Thoracic aorta (tissue), 2 donors: ENCODE results near the gene TBC1D5. TPM values are rescaled to one million over a fixed set of nuclear protein-coding genes. Genes with fewer than 3 reads are reported as not detected.

Source experiments
- ATAC-seq: fragments of 150-250 bp; one replicate; pipeline ENCODE4 v1.8.0; 2017; ENCODE audit warnings: low read depth; ENCODE audit not compliant: insufficient number of reproducible peaks, low FRiP score
- DNase-seq: peaks from one replicate; pipeline ENCODE4 v3.0.0-alpha.2; 2020; ENCODE audit warnings: low spot score
- H3K27ac ChIP-seq, 2 donors: fragments of 200-600 bp; sonication (generic); 1 replicate in 1 of 2; 2 replicates in 1 of 2; pipeline ENCODE4 v1.5.1; 2016; ENCODE audit warnings: mild to moderate bottlenecking in 2 of 2, moderate library complexity in 2 of 2
- H3K27me3 ChIP-seq: fragments of 200-600 bp; sonication (generic); replicated peaks from 2 replicates; pipeline ENCODE4 v1.6.0; 2016; ENCODE audit warnings: mild to moderate bottlenecking; ENCODE audit not compliant: insufficient read depth
- H3K36me3 ChIP-seq: fragments of 200-600 bp; sonication (generic); one replicate; pipeline ENCODE4 v1.5.1; 2016
- H3K4me1 ChIP-seq, 2 donors: fragments of 200-600 bp; sonication (generic); 1 replicate in 1 of 2; 2 replicates in 1 of 2; pipeline versions ENCODE4 v1.5.1 to v1.6.0; 2016; ENCODE audit warnings: low read depth in 2 of 2, mild to moderate bottlenecking in 1 of 2; ENCODE audit not compliant: control insufficient read depth in 1 of 2
- H3K4me3 ChIP-seq: fragments of 200-600 bp; sonication (generic); 2 replicates; pipeline ENCODE4 v1.5.1; 2016; ENCODE audit warnings: mild to moderate bottlenecking
- H3K9me3 ChIP-seq: fragments of 200-600 bp; sonication (generic); 2 replicates; pipeline ENCODE4 v1.5.1; 2016
- total RNA-seq, 2 donors: library from RNA; depleted of rRNA; stranded (reverse); fragments of >200 nt; gene quantifications; one replicate each; pipeline versions ENCODE4 v1.1.0 to v1.2.3, GENCODE V29; 2016
- TF ChIP-seq, protein P1 (sequence below): fragments of 200-600 bp; sonication (generic); IDR thresholded peaks from one replicate; pipeline ENCODE4 v1.5.1; 2019; ENCODE audit warnings: antibody characterized with exemption

The TBC1D5 gene
- total RNA-seq, 2 donors from 2014 or later = 80.6 to 103 TPM

DNA sequence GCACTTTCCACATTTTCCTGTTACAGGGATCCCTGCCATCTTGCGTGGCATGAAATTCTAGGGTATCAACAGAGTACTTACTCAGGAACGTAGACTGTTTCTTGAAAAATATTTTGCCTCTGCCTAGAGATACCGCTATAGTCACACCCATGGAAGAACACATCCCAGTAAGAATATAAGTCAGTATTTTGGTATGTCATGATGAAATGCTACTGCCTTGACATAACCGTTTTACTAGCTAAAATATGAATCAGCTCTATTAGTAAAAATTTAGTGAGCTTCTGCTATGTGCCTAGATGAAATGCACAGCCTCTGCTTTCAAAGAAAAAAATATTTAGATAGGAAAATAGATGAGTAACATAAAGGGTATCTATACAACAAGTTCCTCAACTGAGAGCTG is 276.4 kb downstream of the TBC1D5 start:
- Histone ChIP-seq H3K36me3 (no peaks in the 10 kb centered on the region), H3K4me3 (no peak overlapping the region), H3K27ac (no peak overlapping the region), H3K27me3 (no peaks in the 10 kb centered on the region), H3K9me3 (no peaks in the 10 kb centered on the region), H3K4me1 (peaks cover 22 to 23% of the 10 kb centered on the region in 2 donors)
- DNase-seq (no peak), ATAC-seq (no peak)
- TF ChIP-seq, protein P1, sequence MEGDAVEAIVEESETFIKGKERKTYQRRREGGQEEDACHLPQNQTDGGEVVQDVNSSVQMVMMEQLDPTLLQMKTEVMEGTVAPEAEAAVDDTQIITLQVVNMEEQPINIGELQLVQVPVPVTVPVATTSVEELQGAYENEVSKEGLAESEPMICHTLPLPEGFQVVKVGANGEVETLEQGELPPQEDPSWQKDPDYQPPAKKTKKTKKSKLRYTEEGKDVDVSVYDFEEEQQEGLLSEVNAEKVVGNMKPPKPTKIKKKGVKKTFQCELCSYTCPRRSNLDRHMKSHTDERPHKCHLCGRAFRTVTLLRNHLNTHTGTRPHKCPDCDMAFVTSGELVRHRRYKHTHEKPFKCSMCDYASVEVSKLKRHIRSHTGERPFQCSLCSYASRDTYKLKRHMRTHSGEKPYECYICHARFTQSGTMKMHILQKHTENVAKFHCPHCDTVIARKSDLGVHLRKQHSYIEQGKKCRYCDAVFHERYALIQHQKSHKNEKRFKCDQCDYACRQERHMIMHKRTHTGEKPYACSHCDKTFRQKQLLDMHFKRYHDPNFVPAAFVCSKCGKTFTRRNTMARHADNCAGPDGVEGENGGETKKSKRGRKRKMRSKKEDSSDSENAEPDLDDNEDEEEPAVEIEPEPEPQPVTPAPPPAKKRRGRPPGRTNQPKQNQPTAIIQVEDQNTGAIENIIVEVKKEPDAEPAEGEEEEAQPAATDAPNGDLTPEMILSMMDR = no peak

DNA sequence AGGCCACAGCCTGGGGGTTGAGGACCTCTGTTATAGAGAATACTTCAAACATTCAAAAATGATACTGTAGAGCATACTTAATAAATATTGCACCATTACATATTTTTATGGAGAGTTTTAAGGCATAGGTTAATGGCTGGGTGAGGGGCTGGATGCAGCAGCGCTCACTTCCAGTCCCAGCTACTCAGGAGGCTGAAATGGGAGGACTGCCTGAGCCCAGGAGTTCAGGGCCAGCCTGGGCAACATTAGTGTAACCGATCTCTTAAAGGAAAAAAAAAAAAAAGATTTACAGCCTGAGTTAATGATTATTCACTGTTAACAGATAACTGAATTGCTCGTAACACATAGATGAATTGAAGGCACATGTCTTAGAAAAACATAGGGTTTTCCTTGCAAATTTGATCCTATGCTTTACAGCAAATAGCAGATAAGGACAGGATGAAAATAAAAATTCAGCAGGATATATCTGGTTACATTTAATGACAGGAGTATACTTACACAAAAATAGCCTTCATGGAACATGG is 282.9 kb downstream of the TBC1D5 start:
- Histone ChIP-seq H3K4me1 (no peaks in the 10 kb centered on the region), H3K9me3 (no peaks in the 10 kb centered on the region), H3K4me3 (no peak overlapping the region), H3K36me3 (no peaks in the 10 kb centered on the region), H3K27me3 (no peaks in the 10 kb centered on the region), H3K27ac (no peak overlapping the region)
- TF ChIP-seq, protein P1 = no peak
- DNase-seq (no peak), ATAC-seq (no peak)

DNA sequence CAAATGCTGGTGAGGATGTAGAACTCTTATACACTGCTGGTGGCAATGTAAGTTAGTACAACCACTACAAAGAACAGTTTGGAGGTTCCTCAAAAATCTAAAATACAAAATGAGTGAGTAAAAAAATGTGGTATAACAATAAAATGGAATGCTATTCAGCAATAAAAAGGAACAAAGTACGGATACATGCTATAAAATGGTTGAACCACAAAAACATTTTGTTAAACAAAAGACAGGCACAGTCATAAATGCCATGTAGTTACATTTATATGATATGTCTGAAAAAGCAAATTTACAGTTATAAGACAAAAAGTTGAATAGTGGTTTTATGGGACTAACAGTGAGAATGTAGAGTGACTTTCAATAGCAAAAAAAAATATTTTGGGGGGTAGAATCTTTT is 285.8 kb downstream of the TBC1D5 start:
- no peak for DNase-seq
- no peaks in the 10 kb centered on the region for H3K4me1 ChIP-seq
- no peaks in the 10 kb centered on the region for H3K36me3 ChIP-seq
- no peaks in the 10 kb centered on the region for H3K9me3 ChIP-seq
- TF ChIP-seq, protein P1 = no peak
- H3K4me3 ChIP-seq = no peak overlapping the region
- no peak overlapping the region for H3K27ac ChIP-seq
- no peak for ATAC-seq
- H3K27me3 ChIP-seq = no peaks in the 10 kb centered on the region

DNA sequence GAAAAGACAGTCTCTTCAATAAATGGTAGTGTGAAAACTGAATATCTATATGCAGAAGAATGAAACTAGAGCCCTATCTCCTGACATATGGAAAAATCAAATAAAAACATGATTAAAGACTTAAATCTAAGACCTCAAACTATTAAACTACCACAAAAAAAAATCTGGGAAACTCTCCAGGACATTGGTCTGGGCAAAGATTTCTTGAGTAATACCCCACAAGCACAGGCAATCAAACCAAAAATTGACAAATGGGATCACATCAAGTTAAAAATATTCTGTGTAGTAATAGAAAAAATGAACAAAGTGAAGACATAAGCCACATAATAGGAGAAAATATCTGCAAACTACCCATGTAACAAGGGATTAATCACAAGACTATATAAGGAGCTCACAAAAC is 286.4 kb downstream of the TBC1D5 start:
- Histone ChIP-seq H3K27me3 (no peaks in the 10 kb centered on the region), H3K9me3 (no peaks in the 10 kb centered on the region), H3K27ac (no peak overlapping the region), H3K36me3 (no peaks in the 10 kb centered on the region), H3K4me1 (no peaks in the 10 kb centered on the region), H3K4me3 (no peak overlapping the region)
- TF ChIP-seq, protein P1 = no peak
- ATAC-seq = no peak
- DNase-seq = no peak

DNA sequence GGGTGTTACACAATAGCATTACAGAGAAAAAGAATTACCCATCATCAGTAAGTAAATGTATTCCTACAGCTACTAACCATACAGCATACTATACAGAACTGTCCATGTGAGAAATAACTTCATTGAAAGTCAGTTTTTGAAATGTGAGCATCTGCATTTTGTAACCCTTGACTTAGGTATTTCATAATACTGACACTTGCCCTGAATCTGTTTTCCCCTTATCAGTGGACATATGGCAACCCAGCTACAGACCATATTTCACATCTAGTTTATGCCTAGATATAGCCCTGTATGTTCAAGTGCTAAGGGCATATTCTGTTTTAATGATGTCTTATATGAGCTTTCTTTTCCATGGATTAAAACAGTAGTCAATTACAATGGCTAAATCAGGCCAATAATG is 297.6 kb downstream of the TBC1D5 start:
- Histone ChIP-seq H3K4me1 (no peaks in the 10 kb centered on the region), H3K27me3 (no peaks in the 10 kb centered on the region), H3K36me3 (no peaks in the 10 kb centered on the region), H3K27ac (no peak overlapping the region), H3K4me3 (no peak overlapping the region), H3K9me3 (no peaks in the 10 kb centered on the region)
- TF ChIP-seq, protein P1 = no peak
- ATAC-seq = no peak
- no peak for DNase-seq
